ENCODE data around the gene KIAA1958. TPM values are rescaled to one million over a fixed set of nuclear protein-coding genes. Genes with fewer than 3 reads are reported as not detected.

KIAA1958 gene
- total RNA-seq, 1 donor, result 2.5 TPM

DNA sequence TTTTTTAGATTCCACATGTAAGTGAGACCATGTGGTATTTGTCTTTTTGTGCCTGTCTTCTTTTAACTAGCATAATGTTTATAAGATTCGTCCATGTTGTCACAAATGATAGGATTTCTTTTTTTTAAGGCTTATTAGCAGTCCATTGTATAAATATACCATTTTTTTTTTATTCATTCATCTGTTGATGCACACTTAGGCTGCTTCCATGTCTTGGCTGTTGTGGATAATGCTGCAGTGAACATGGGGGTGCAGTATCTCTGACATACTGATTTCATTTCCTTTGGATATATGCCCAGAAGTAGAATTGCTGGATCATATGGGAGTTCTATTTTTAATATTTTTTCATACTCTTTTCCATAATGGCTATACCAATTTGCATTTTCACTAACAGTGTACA, 48.7 kb downstream of the KIAA1958 start:
- peak overlapping the region; percentile 40 for H3K27ac ChIP-seq (ENCODE audit: low read depth, low read length)
- no peaks in the 10 kb centered on the region for H4K20me1 ChIP-seq (ENCODE audit: insufficient read depth, low read length)
- no peaks in the 10 kb centered on the region for H3K79me2 ChIP-seq (ENCODE audit: insufficient read depth, low read length)
- H3K4me1 ChIP-seq (ENCODE audit: insufficient read depth, low read length), result peaks cover 21% of the 10 kb centered on the region
- peak overlapping the region; percentile 1 for H3K4me2 ChIP-seq (ENCODE audit: insufficient read depth, low read length)
- no peak overlapping the region for H3K4me3 ChIP-seq (ENCODE audit: insufficient read depth, low read length)
- no peaks in the 10 kb centered on the region for H3K9me3 ChIP-seq (ENCODE audit: low read depth, low read length)
- H2AFZ ChIP-seq (ENCODE audit: low read length), result no peak overlapping the region
- TF ChIP-seq, protein P1, sequence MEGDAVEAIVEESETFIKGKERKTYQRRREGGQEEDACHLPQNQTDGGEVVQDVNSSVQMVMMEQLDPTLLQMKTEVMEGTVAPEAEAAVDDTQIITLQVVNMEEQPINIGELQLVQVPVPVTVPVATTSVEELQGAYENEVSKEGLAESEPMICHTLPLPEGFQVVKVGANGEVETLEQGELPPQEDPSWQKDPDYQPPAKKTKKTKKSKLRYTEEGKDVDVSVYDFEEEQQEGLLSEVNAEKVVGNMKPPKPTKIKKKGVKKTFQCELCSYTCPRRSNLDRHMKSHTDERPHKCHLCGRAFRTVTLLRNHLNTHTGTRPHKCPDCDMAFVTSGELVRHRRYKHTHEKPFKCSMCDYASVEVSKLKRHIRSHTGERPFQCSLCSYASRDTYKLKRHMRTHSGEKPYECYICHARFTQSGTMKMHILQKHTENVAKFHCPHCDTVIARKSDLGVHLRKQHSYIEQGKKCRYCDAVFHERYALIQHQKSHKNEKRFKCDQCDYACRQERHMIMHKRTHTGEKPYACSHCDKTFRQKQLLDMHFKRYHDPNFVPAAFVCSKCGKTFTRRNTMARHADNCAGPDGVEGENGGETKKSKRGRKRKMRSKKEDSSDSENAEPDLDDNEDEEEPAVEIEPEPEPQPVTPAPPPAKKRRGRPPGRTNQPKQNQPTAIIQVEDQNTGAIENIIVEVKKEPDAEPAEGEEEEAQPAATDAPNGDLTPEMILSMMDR (IDR thresholded peaks at IDR 0.05; ENCODE audit: extremely low read depth, low read depth, low read length), result no peak
- DNase-seq (ENCODE audit: insufficient read length, low spot score, missing footprints), result no peak
- H3K27me3 ChIP-seq (ENCODE audit: insufficient read depth, low read length), result no peaks in the 10 kb centered on the region
- no peaks in the 10 kb centered on the region for H3K36me3 ChIP-seq (ENCODE audit: insufficient read depth, low read length)

DNA sequence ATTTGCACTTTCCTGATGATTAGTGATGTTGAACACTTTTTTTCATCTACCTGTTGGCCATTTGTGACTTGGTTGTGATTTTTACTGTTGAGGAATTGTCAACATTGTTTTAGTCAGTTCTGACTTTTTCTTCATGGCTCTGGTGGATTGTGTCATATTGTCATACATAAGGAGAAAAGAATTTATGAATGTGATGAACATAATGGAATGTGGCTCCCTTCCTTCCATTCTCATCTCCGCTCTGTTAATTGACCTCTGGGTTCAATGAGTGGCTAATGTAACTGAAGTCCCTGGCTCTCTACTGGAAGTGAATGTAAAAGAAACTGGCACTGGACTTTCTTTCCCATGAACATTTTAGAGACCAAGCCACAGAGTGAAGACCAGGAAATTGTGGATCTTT, 49.2 kb downstream of the KIAA1958 start:
- H3K36me3 ChIP-seq (ENCODE audit: insufficient read depth, low read length), result no peaks in the 10 kb centered on the region
- peaks cover 21% of the 10 kb centered on the region for H3K4me1 ChIP-seq (ENCODE audit: insufficient read depth, low read length)
- TF ChIP-seq, protein P1 (IDR thresholded peaks at IDR 0.05; ENCODE audit: extremely low read depth, low read depth, low read length), result no peak
- peak overlapping the region; percentile 1 for H3K4me2 ChIP-seq (ENCODE audit: insufficient read depth, low read length)
- H3K4me3 ChIP-seq (ENCODE audit: insufficient read depth, low read length), result no peak overlapping the region
- H3K27me3 ChIP-seq (ENCODE audit: insufficient read depth, low read length), result no peaks in the 10 kb centered on the region
- H3K79me2 ChIP-seq (ENCODE audit: insufficient read depth, low read length), result no peaks in the 10 kb centered on the region
- no peak for DNase-seq (ENCODE audit: insufficient read length, low spot score, missing footprints)
- no peaks in the 10 kb centered on the region for H4K20me1 ChIP-seq (ENCODE audit: insufficient read depth, low read length)
- H2AFZ ChIP-seq (ENCODE audit: low read length), result no peak overlapping the region
- no peaks in the 10 kb centered on the region for H3K9me3 ChIP-seq (ENCODE audit: low read depth, low read length)
- H3K27ac ChIP-seq (ENCODE audit: low read depth, low read length), result peak overlapping the region; percentile 40

DNA sequence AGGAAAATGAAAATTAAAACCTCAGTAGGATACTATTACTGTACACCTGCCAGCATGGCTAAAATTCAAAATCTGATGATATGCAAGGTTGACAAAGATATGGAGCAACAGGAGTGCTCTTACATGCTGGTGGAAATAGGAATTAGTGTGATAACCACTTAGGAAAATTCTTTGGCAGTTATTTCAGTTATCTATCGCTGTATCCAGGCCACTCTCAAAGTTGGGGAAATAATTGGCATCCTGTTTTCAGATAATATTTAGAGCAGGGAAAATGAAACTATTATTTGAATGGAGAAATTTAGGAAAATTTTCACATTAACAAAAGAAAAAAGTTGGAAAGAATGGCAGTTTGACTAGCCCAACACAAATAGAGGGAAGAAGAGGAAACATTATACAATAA, 50.9 kb downstream of the KIAA1958 start:
- TF ChIP-seq, protein P1 (IDR thresholded peaks at IDR 0.05; ENCODE audit: extremely low read depth, low read depth, low read length), result no peak
- no peak overlapping the region for H2AFZ ChIP-seq (ENCODE audit: low read length)
- no peaks in the 10 kb centered on the region for H3K79me2 ChIP-seq (ENCODE audit: insufficient read depth, low read length)
- no peak overlapping the region for H3K27ac ChIP-seq (ENCODE audit: low read depth, low read length)
- no peaks in the 10 kb centered on the region for H4K20me1 ChIP-seq (ENCODE audit: insufficient read depth, low read length)
- DNase-seq (ENCODE audit: insufficient read length, low spot score, missing footprints), result no peak
- no peaks in the 10 kb centered on the region for H3K27me3 ChIP-seq (ENCODE audit: insufficient read depth, low read length)
- no peaks in the 10 kb centered on the region for H3K9me3 ChIP-seq (ENCODE audit: low read depth, low read length)
- no peak overlapping the region for H3K4me3 ChIP-seq (ENCODE audit: insufficient read depth, low read length)
- H3K4me2 ChIP-seq (ENCODE audit: insufficient read depth, low read length), result no peak overlapping the region
- peaks cover 12% of the 10 kb centered on the region for H3K4me1 ChIP-seq (ENCODE audit: insufficient read depth, low read length)
- H3K36me3 ChIP-seq (ENCODE audit: insufficient read depth, low read length), result no peaks in the 10 kb centered on the region

DNA sequence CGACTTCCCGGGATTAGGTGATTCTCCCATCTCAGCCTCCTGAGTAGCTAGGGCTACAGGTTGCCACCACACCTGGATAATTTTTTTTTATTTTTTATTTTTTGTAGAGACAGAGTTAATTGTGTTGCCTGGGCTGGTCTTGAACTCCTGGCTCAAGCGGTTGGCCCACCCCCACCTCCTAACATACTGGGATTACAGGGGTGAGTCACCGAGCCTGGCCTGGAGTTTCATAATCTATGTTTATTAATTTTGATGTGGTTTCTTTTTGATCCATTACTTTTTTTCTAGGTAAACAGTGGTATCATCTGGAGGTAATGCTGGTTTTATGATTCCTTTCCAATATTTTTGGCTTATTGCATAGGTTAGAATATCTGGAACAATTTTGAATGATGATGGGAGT, 54.2 kb downstream of the KIAA1958 start:
- no peak overlapping the region for H2AFZ ChIP-seq (ENCODE audit: low read length)
- H3K4me2 ChIP-seq (ENCODE audit: insufficient read depth, low read length), result no peak overlapping the region
- no peak overlapping the region for H3K4me3 ChIP-seq (ENCODE audit: insufficient read depth, low read length)
- H3K36me3 ChIP-seq (ENCODE audit: insufficient read depth, low read length), result no peaks in the 10 kb centered on the region
- H3K79me2 ChIP-seq (ENCODE audit: insufficient read depth, low read length), result no peaks in the 10 kb centered on the region
- no peak for DNase-seq (ENCODE audit: insufficient read length, low spot score, missing footprints)
- H3K9me3 ChIP-seq (ENCODE audit: low read depth, low read length), result no peaks in the 10 kb centered on the region
- TF ChIP-seq, protein P1 (IDR thresholded peaks at IDR 0.05; ENCODE audit: extremely low read depth, low read depth, low read length), result no peak
- H3K4me1 ChIP-seq (ENCODE audit: insufficient read depth, low read length), result peaks cover 5% of the 10 kb centered on the region
- H4K20me1 ChIP-seq (ENCODE audit: insufficient read depth, low read length), result no peaks in the 10 kb centered on the region
- no peaks in the 10 kb centered on the region for H3K27me3 ChIP-seq (ENCODE audit: insufficient read depth, low read length)
- no peak overlapping the region for H3K27ac ChIP-seq (ENCODE audit: low read depth, low read length)

Data from osteoblast (primary cell).